Panc1 (cell line): ENCODE results near the gene HAGH.

Experiments
- TF ChIP-seq, protein P1 (sequence below): fragments of 450-650 bp; IDR thresholded peaks from 2 replicates; pipeline ENCODE4 v1.5.1; 2017; ENCODE audit warnings: mild to moderate bottlenecking
- TF ChIP-seq, protein P2 (sequence below), 2 experiments: IDR thresholded peaks; 2 replicates each; pipeline ENCODE4 v1.6.1; 2011 to 2012; ENCODE audit warnings: low read depth in 2 of 2, control low read depth in 1 of 2, low read length in 1 of 2, mild to moderate bottlenecking in 1 of 2, moderate library complexity in 1 of 2; ENCODE audit not compliant: insufficient read depth in 1 of 2

DNA sequence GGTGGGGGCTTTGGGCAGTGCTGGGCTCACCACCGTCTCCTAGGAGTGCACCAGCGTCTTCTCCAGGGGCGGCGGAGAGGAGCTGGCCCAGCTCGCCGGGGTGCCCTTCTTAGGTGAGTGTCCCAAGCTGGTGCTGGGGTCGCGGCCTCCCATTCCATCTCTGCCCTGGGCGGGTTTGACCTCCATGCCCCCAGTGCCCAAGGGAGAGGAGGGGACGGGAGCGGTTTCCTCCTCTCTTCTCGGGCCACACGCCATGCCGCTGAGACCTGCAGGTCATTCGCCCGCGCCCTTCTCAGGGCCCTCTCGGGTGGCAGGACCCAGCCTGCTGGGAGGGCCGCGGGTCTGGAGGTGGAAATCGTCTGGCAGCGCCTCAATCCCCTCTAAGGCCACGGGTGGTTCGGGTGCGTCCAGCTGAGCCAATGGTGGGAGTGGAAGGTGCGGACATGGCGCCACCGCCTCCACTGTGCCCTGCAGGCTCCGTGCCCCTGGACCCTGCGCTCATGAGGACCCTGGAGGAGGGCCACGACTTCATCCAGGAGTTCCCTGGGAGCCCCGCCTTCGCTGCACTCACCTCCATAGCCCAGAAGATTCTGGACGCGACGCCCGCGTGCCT, 38.4 kb downstream of the HAGH start:
- TF ChIP-seq, protein P1, sequence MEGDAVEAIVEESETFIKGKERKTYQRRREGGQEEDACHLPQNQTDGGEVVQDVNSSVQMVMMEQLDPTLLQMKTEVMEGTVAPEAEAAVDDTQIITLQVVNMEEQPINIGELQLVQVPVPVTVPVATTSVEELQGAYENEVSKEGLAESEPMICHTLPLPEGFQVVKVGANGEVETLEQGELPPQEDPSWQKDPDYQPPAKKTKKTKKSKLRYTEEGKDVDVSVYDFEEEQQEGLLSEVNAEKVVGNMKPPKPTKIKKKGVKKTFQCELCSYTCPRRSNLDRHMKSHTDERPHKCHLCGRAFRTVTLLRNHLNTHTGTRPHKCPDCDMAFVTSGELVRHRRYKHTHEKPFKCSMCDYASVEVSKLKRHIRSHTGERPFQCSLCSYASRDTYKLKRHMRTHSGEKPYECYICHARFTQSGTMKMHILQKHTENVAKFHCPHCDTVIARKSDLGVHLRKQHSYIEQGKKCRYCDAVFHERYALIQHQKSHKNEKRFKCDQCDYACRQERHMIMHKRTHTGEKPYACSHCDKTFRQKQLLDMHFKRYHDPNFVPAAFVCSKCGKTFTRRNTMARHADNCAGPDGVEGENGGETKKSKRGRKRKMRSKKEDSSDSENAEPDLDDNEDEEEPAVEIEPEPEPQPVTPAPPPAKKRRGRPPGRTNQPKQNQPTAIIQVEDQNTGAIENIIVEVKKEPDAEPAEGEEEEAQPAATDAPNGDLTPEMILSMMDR, result no peak
- TF ChIP-seq, protein P2, sequence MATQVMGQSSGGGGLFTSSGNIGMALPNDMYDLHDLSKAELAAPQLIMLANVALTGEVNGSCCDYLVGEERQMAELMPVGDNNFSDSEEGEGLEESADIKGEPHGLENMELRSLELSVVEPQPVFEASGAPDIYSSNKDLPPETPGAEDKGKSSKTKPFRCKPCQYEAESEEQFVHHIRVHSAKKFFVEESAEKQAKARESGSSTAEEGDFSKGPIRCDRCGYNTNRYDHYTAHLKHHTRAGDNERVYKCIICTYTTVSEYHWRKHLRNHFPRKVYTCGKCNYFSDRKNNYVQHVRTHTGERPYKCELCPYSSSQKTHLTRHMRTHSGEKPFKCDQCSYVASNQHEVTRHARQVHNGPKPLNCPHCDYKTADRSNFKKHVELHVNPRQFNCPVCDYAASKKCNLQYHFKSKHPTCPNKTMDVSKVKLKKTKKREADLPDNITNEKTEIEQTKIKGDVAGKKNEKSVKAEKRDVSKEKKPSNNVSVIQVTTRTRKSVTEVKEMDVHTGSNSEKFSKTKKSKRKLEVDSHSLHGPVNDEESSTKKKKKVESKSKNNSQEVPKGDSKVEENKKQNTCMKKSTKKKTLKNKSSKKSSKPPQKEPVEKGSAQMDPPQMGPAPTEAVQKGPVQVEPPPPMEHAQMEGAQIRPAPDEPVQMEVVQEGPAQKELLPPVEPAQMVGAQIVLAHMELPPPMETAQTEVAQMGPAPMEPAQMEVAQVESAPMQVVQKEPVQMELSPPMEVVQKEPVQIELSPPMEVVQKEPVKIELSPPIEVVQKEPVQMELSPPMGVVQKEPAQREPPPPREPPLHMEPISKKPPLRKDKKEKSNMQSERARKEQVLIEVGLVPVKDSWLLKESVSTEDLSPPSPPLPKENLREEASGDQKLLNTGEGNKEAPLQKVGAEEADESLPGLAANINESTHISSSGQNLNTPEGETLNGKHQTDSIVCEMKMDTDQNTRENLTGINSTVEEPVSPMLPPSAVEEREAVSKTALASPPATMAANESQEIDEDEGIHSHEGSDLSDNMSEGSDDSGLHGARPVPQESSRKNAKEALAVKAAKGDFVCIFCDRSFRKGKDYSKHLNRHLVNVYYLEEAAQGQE (IDR thresholded peaks at IDR 0.05; ENCODE audit: insufficient read depth in 1 of 2, low read depth in 2 of 2, low read length in 1 of 2), result no peak
